NB4 (cell line): ENCODE results near the gene FAM20C.

Experiments
- DNase-seq: peaks from one replicate; pipeline ENCODE4 v3.0.0; 2010; ENCODE audit warnings: low read depth
- H3K4me3 ChIP-seq: one replicate; pipeline ENCODE4 v1.5.1; 2011; ENCODE audit warnings: mild to moderate bottlenecking, low read depth, low read length, moderate library complexity
- CTCF ChIP-seq: IDR thresholded peaks from one replicate; pipeline ENCODE4 v1.5.1; 2012; ENCODE audit warnings: low read depth, low read length
- MAX ChIP-seq: IDR thresholded peaks from 2 replicates; pipeline ENCODE4 v1.6.1; 2011; ENCODE audit warnings: low read depth, low read length
- MYC ChIP-seq: IDR thresholded peaks from 2 replicates; pipeline ENCODE4 v1.6.1; 2011; ENCODE audit warnings: low read depth, low read length
- POLR2A ChIP-seq: IDR thresholded peaks from 2 replicates; pipeline ENCODE4 v1.6.1; 2011; ENCODE audit warnings: mild to moderate bottlenecking; ENCODE audit not compliant: insufficient read length; ENCODE audit errors: extremely low read depth

FAM20C gene

DNA sequence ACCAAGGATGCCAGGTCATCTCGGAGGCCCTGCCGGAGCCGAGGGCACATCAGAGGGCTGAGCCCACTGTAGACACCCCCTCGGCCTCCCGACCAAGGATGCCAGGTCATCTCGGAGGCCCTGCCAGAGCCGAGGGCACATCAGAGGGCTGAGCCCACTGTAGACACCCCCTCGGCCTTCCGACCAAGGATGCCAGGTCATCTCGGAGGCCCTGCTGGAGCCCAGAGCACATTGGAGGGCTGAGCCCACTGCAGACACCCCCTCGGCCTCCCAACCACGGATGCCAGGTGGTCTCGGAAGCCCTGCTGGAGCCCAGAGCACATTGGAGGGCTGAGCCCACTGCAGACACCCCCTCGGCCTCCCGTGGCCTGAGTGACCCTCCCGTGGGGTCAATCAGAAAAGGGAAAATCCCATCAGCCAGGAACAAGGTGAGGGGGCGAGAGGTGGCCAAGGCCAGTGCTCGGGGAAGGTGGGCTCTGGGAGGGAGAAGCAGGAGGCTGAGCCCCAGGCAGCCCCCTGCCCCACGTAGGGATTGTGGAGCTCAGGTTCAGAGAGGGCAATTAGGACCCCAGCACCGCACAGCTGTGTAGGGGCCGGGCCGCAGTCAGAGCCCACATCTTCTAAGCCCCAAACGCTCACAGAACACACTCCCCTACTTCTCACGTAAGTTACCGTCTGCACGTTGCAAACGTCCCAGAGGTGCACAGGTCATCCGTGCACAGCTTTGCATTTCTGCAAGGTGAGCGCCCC lies 60.0 kb downstream of the FAM20C start:
- no peak for DNase-seq
- TF ChIP-seq CTCF (no peak), MYC (no peak), POLR2A (no peak), MAX (no peak)
- no peak overlapping the region for H3K4me3 ChIP-seq

- TF ChIP-seq POLR2A (no peak), MAX (no peak), MYC (no peak), CTCF (no peak)
- DNase-seq: no peak
- H3K4me3 ChIP-seq: no peak overlapping the region
Observed at GRCh38 chr7:252981-253380, 60.6 kb downstream of the FAM20C start.

- TF ChIP-seq CTCF: no peak
- no peak for TF ChIP-seq MYC
- no peak for TF ChIP-seq POLR2A
- no peak for TF ChIP-seq MAX
- H3K4me3 ChIP-seq: no peak overlapping the region
- no peak for DNase-seq
Observed at GRCh38 chr7:253581-254336, 61.4 kb downstream of the FAM20C start.

GRCh38 chr7:254337-255037 lies 62.1 kb downstream of the FAM20C start:
- no peak for TF ChIP-seq CTCF
- TF ChIP-seq POLR2A: no peak
- no peak for TF ChIP-seq MAX
- no peak for TF ChIP-seq MYC
- H3K4me3 ChIP-seq: no peak overlapping the region
- DNase-seq: no peak

GRCh38 chr7:255038-255435 lies 62.7 kb downstream of the FAM20C start:
- TF ChIP-seq CTCF (no peak), MYC (no peak), POLR2A (no peak), MAX (no peak)
- H3K4me3 ChIP-seq: no peak overlapping the region
- DNase-seq: no peak
